ENCODE measurements around the gene MAU2.
"Not testable (repeated sequence)": the region's sequence is repeated elsewhere in the genome, so short reads cannot be mapped to it uniquely, and the experiment has no call there.

Gene MAU2

GRCh38 chr19:19348266-19348665 lies 27.6 kb downstream of the MAU2 start:
- no peak for DNase-seq

- DNase-seq: no peak
Observed at GRCh38 chr19:19349365-19349764, 28.7 kb downstream of the MAU2 start.

GRCh38 chr19:19350756-19351155 lies 30.1 kb downstream of the MAU2 start:
- DNase-seq: not testable (repeated sequence)

GRCh38 chr19:19352823-19353222 lies 32.2 kb downstream of the MAU2 start:
- no peak for DNase-seq

- DNase-seq: no peak
Observed at GRCh38 chr19:19354007-19354406, 33.4 kb downstream of the MAU2 start.

GRCh38 chr19:19354932-19355331 lies 34.3 kb downstream of the MAU2 start:
- no peak for DNase-seq

- DNase-seq: no peak
Observed at GRCh38 chr19:19355606-19356139, 35.0 kb downstream of the MAU2 start.

- DNase-seq: no peak
Observed at GRCh38 chr19:19356500-19356899, 35.9 kb downstream of the MAU2 start.

GRCh38 chr19:19356901-19357566 lies 36.4 kb downstream of the MAU2 start:
- no peak for DNase-seq

- peak; percentile 27 to 70 (median 55) for DNase-seq
Observed at GRCh38 chr19:19361075-19361594, 40.5 kb downstream of the MAU2 start.

- no peak for DNase-seq
Observed at GRCh38 chr19:19362075-19362474, 41.4 kb downstream of the MAU2 start.

- DNase-seq: peak; percentile 35 to 87 (median 53)
Observed at GRCh38 chr19:19366434-19367396, 46.1 kb downstream of the MAU2 start.

- no peak for DNase-seq
Observed at GRCh38 chr19:19368087-19368486, 47.5 kb downstream of the MAU2 start.

GRCh38 chr19:19371059-19371458 lies 50.4 kb downstream of the MAU2 start:
- no peak for DNase-seq

- peak in 2 of 5 experiments; percentile 22 to 79 for DNase-seq
Observed at GRCh38 chr19:19372656-19373416, 52.2 kb downstream of the MAU2 start.

GRCh38 chr19:19379527-19379926 lies 58.9 kb downstream of the MAU2 start:
- no peak for DNase-seq

- DNase-seq: not testable (repeated sequence)
Observed at GRCh38 chr19:19380316-19380715, 59.7 kb downstream of the MAU2 start.

GRCh38 chr19:19381007-19381926 lies 60.6 kb downstream of the MAU2 start:
- no peak for DNase-seq

GRCh38 chr19:19382118-19382517 lies 61.5 kb downstream of the MAU2 start:
- no peak for DNase-seq

GRCh38 chr19:19384486-19384885 lies 63.9 kb downstream of the MAU2 start:
- DNase-seq: no peak

- DNase-seq: peak; percentile 98 to 100 (median 99)
Observed at GRCh38 chr19:19385131-19385895, 64.7 kb downstream of the MAU2 start.
